Measurements from ENCODE around the gene KHDC4. TPM values are rescaled to one million over a fixed set of nuclear protein-coding genes. Genes with fewer than 3 reads are reported as not detected.

Gene KHDC4
- total and polyA plus RNA-seq, 2 donors (not counting 3 experiments of a cell fraction or from before 2014, with no cell fraction given), result 47.9 to 54.1 TPM

DNA sequence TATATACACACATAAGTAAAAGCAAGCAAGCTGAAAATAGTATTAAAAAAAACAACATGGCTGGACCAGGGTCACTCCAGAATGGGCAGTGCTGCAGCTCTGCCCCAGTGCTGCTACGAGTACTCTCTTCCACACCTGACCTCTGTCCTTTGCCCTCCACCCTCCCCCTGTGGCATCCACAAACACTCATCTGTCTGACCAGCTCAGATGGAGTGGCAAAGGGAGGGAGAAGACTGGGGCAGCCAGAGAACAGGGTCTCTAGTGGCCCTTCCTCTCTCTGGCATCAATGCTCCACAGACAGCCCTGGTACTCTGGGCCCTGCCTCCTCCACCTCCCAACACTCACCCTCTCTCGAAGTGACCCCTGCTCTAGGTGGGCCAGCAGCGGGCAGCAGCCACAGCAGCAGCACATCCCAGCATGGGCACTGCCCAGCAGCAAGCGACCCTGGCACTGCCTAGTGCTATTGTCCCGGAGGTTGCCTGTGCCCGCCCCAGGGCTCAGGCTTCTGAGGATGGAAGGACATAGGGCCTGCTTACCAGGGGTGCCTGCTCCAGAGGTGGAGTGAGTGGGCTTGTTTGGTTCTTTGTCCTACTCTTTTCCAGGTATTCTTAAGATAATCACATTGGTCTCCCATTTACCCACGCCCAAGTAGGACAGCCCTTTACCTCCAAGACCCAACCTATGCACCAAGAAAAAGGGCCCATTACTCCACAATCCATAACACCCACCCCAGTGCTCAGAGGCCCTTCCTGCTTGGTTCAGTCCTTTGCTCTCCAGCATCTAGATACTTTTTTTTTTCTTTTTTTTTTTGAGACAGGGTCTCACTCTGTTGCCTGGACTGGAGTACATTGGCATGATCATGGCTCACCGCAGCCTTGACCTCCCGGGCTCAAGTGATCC is 37.9 kb upstream of the KHDC4 start:
- Histone ChIP-seq H3K9me3 (replicated peaks; ENCODE audit: control insufficient read depth, insufficient read depth, low read length) (no peaks in the 10 kb centered on the region), H3K27me3 (ENCODE audit: control insufficient read depth in 2 of 2, insufficient read depth in 2 of 2, low read length in 2 of 2) (no peaks in the 10 kb centered on the region), H3K79me2 (ENCODE audit: control insufficient read depth, insufficient read depth, low read length) (peaks cover 85% of the 10 kb centered on the region), H3K9me1 (replicated peaks; ENCODE audit: control insufficient read depth, extremely low read depth, insufficient read depth, low read length) (no peaks in the 10 kb centered on the region), H2AFZ (ENCODE audit: low read depth, low read length) (no peak overlapping the region), H3K9ac (replicated peaks; ENCODE audit: extremely low read depth, insufficient read depth, low read length) (no peak overlapping the region), H3K4me1 (ENCODE audit: control insufficient read depth, extremely low read depth, insufficient read depth, low read length) (peaks cover 85% of the 10 kb centered on the region), H3K27ac (ENCODE audit: insufficient read depth, low read depth, low read length) (no peak overlapping the region), H4K20me1 (replicated peaks; ENCODE audit: control insufficient read depth, extremely low read depth, insufficient read depth, low read length) (no peaks in the 10 kb centered on the region), H3K36me3 (ENCODE audit: control insufficient read depth in 2 of 2, extremely low read depth in 1 of 2, insufficient read depth in 2 of 2, low read length in 2 of 2) (peaks cover 0 to 6% of the 10 kb centered on the region in 2 experiments), H3K4me2 (ENCODE audit: insufficient read depth, low read length) (no peak overlapping the region), H3K4me3 (replicated peaks in 1 of 3; ENCODE audit: insufficient read depth in 1 of 3, low read depth in 1 of 3, low read length in 3 of 3) (no peak overlapping the region)
- DNase-seq (ENCODE audit: low read depth, low spot score) (no peak), FAIRE-seq (peak; percentile 21)
- CTCF ChIA-PET, result interaction anchor here (0.8 to 2.0 kb wide), 2 partner anchors 11 kb away, joined by 4 to 20 read pairs; no protein-coding TSS in a partner anchor
- intact Hi-C loops (cut with micrococcal nuclease) (no loop called here), dilution Hi-C loops (cut with MboI; ENCODE audit: extremely low pct_ligation_motif_present, low sequenced_read_pairs) (no loop called here)
- POLR2A ChIA-PET, result no interaction called here
- no TSS peak for BruUV-seq (replicated peaks)
- no peak for TF ChIP-seq MYC (IDR thresholded peaks at IDR 0.05; ENCODE audit: low read depth, low read length)
- no peak for TF ChIP-seq JUN (IDR thresholded peaks at IDR 0.05; ENCODE audit: borderline replicate concordance, insufficient read depth, insufficient read length, low read depth)
- no peak for TF ChIP-seq POLR2AphosphoS5 (IDR thresholded peaks at IDR 0.05; ENCODE audit: insufficient read depth, low read depth, low read length)
- no peak for TF ChIP-seq FOS (IDR thresholded peaks at IDR 0.05; ENCODE audit: borderline replicate concordance, insufficient read depth, low read length)
- no peak for TF ChIP-seq MAX (IDR thresholded peaks at IDR 0.05; ENCODE audit: insufficient read depth, insufficient read length)
- no peak for TF ChIP-seq GATA2 (IDR thresholded peaks at IDR 0.05; ENCODE audit: insufficient read depth, insufficient read length, low read depth, low read length)
- no peak for TF ChIP-seq CTCF (IDR thresholded peaks at IDR 0.05; ENCODE audit: extremely low read depth in 1 of 2, insufficient read depth in 1 of 2, low read depth in 1 of 2, low read length in 2 of 2)
- no peak for TF ChIP-seq POLR2A (IDR thresholded peaks at IDR 0.05; ENCODE audit: low read depth, low read length)
- no peak for TF ChIP-seq EZH2 (IDR thresholded peaks at IDR 0.05; ENCODE audit: borderline replicate concordance, low read depth, low read length, severe bottlenecking)

Measured in endothelial cell of umbilical vein (primary cell).